ENCODE measurements around the gene PITX1.

PITX1 gene

DNA sequence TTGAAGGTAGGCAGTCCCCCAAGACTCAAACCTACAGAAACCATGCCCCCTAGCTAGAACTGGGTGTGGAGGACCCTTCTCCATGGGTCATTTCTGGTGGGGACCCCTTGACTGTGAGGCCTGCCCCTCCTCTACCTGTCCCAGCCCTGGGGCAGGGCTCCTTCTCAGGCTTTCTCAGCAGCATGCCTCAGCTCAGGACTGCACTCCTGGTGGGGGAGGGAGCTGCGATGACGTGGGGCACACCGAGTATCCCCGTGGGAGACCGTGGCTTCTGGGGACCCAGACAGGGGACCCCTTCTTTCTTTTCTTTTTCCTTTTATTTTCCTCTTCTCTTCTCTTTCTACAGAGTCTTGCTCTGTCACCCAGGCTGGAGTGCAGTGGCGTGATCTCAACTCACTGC, 27.0 kb upstream of the PITX1 start:
- FAIRE-seq = no peak

DNA sequence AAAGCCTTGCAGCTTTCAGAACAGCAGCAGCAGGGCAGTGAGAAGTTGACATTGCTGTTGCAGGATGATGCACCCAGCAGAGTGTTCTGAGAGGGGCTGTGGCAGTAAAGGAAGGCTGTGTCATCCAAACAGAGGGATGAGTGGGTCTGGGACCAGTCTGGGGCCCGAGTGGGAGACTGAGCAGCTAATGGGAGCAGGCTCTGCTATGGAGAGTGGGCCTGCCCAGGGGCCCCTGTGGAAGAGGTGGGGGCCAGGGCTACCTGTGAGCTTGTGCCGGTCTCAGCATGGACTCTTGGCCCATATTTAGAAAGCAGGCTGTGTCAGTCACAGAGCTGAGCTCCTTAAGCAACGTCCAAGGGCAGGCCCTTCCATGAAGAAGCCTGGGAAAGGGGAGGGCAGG, 26.0 kb upstream of the PITX1 start:
- FAIRE-seq = no peak

DNA sequence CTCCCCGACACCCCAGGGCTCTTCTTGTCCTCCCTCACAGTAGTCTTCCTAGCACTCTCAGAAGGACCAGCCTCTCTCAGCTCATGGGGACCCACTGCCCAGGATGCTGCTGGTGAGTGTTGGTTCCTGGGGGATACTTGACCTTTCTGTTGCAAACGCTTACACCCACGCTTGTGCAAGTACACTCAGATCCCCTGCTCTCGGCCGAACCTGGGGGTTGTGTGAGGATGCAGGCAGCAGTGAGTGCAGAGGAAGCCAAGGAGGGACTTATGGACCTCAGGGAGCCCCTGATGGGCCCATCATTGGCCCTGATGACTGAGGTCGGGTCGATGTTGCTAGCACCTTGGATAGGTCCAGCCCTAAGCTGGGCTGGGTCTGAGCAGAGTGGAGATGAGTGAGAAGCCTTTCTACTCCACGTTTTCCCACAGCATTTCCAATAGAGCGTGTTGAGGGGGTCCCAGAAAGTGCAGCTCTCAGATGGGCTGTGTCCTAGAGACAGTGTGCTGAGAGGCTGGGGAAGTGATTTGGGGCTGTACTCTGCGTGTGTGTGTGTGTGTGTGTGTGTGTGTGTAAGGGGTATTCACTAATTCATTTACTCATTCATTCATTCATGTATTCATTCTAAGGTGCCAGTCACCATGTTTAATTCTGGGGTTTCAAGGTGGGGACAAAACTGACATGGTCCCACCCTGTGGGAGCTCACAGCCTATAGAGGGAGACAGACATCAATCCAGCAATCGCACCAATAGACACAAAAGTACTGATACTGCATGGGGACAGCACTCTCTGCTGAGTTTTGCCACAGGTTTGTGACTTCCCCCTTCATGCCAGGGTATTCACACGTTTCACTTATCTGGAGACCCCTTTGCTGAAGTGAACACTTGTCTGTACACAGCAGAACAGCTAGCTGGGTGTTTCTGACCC, 25.2 kb upstream of the PITX1 start:
- FAIRE-seq = no peak

DNA sequence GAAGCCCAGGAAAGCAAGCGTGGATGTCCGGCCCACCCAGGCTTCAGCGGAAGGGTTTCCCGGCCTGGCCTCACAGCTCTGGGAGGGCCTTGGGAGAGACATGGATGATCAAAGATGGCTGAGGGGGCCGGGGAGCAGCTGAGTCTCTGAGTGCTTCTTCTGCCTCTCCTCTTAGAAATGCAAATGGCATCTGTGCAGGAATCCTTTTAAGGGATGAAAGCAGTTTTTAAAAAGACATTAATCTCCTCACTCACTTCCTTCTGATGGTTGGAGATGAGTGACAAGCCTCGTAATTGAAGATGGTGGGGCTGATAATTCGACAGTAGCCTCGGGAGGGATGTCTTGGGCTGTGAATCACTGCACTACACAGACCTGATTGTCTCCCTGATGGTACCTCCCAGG, 24.3 kb upstream of the PITX1 start:
- no peak for FAIRE-seq

DNA sequence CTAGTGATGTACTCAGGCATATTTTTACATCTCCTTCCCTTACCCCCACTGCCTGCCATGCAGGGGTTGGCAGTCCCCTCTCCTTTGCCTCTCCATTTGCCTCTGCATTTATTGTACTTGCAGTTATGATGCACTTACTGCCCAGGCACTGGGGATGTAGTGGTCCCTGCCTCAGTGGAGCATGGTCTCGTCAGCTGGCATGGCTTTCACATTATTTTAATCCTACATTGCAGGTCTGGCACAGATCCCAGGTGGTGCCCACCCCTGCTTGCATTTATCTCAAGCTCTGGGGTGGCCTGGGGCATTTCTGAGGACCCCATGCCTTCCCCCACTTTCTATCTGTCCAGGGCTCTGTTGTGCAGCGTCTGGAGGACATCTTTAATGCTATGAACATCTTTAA, 23.2 kb upstream of the PITX1 start:
- no peak for FAIRE-seq

DNA sequence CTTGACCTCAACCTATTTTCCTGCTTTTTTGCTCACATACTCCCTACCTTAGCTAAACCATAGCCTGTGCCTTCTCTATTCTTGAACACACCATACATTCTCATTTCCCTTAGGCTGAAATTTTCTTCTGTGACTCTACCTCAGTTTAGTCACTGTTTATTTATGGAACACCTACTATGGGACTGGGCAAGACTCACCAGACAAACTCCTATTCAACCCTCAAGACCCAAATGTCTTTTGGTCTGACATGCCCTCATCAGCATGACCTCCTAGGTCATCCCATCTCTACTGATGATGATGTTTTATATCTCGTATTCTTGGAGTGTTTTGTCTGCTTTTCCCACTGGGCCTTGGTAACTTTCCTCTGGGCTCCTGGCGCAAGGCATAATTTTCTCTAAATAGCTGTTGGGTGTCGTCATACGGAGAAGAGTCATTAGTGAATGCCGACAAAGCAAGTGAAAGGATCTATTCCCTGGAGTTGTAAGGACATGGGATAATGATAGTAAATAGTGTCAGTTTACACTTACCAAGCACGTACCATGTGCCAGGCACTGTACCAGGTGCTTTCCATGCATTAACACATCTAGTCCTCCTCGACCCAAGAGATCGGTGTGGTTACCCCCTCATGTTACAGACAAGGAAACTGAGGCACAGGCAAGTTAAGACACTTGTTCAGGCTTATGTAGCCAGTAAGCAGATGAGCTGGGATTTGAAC, 22.4 kb upstream of the PITX1 start:
- no peak for FAIRE-seq

DNA sequence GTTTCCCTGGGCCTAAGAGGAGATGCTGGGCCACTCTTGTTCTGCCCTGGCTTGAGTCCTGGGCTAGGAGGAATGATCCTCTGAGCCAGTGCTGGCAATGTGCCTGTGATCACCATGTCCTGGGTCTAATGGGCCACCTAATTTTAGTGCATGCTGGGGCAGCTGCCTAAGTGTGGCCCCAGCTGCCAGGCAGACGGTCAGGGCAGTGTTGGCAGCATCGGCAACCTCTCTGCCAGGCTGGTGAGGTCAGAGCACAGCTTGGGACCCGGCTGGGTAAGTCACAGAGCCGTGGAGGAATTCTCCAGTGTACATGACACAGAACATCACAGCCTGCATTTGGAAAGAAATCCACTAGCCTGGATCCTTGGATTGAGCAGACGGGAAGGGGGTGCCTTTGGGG, 21.4 kb upstream of the PITX1 start:
- FAIRE-seq = no peak

DNA sequence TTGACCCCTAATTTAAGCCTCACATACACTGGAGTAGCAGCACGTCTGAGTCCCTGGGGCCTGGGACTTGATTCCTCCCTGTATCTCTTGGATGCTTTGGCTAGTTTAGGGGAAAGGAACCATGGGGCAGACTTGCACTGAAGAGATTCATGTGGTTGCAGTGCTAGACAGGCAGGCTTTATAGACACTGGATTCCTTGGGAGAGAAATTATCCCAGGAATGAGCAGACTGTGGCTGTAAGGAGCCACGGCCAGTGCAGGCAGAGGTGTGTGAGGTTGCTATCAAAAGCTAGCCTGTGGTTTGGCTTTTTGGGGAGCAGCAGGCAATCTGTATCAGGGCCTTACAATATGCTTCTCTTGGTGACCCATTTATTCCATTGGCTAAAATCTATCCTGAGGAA, 20.5 kb upstream of the PITX1 start:
- FAIRE-seq = no peak

DNA sequence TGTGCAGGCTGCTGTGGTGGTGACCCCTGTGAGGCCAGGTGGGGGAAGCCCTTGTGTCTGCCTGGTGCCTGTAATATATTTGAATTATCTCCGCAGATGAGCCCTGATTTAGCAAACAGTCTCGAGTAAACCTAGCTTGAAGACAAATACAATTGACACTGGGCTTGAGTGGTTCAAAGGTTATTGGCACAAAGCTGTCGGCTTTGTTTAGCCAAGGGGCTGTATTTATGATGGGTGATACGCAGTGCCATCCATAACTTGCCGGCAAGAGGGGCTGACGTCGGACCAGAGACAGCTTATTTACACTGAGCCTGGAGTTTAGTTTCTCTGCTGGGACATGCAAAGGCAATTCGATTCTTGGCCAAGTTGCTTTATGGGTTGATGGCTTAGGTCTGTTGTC, 20.0 kb upstream of the PITX1 start:
- FAIRE-seq = no peak

DNA sequence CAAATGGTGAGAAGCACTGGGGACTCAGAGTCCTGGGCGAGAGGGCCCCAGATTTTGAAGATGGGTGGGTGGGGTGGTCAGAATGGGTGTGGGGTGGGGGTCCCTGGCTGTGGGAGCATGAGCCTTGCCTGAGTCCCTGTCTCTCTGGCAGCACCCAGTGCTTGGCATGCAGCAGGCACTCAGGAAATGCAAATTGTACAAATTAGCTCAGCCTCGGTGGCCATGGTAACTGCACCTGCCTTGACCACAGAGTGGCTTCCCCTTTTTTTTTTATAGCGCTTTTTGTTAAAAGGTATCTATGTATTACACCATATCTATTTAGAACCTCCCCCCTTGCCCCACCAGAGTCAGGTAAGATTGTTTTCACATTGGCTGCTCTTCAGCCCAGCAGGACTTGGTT, 19.2 kb upstream of the PITX1 start:
- no peak for FAIRE-seq

DNA sequence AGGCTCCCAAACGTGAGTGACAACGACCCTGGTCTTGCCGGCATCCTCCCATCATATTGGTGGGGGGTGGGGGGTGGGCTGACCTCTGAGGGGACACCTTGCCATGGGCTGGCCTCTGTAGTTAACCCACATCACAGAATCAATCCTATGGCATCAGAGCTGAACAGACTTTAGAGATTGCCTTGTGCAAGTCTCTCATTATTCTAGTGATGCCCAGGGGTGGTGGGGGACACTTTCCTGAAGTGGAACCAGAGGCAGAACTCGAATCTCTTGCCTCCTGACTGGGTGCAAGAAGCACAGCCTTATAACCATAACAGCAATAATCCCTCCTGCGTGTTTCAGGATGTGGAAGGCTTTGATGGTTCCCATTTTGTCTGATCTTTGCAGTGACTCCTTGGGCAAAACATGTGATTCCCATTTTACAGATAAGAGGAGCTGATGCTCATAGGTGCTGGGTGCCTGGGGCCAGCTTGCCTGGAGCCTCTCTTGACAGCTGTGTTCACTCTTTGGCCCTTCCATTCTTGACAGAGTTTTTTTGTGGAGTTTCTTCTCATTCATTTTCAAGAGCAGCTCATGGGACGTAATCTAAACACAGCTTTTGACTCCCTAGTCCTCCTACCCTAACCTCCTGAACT, 18.6 kb upstream of the PITX1 start:
- no peak for FAIRE-seq

DNA sequence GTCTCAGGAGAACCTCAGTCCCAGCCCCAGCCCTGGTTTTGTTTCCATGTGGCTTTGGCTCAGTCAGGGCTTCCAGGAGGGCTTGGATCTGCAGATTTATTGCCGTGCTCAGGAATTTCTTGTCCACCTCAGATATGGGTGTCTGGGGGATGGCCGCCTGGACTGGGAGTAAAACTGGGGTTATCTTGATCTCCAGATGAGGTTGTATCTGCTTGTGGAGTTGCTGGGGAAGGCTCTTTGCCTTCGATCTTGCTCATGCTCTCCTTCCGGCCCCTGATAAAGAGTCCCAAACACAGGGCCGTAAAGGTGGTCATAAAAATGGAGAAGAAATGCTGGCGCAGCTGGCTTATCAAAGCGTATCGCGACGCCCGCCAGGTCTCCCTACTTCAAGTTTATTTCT, 17.8 kb upstream of the PITX1 start:
- no peak for FAIRE-seq

DNA sequence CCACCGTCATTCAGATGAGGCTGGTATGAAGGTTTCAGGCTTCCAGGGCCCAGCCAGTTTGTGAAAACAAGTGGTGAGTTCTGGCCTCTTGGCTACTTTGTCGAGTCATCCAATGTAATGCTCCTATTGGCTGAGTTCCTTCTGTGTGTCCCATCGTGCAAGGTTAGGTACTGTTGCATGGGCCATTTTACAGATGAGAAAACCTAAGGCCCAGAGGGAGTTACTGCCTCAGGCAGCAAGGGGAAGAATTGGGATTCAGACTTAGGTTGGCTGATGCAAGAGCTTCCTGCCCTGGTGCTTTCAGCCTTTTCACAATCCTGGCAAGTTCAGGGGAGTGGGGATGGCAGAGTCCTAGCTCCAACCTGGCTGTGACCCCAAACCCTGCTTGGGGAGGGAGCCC, 17.4 kb upstream of the PITX1 start:
- no peak for FAIRE-seq

DNA sequence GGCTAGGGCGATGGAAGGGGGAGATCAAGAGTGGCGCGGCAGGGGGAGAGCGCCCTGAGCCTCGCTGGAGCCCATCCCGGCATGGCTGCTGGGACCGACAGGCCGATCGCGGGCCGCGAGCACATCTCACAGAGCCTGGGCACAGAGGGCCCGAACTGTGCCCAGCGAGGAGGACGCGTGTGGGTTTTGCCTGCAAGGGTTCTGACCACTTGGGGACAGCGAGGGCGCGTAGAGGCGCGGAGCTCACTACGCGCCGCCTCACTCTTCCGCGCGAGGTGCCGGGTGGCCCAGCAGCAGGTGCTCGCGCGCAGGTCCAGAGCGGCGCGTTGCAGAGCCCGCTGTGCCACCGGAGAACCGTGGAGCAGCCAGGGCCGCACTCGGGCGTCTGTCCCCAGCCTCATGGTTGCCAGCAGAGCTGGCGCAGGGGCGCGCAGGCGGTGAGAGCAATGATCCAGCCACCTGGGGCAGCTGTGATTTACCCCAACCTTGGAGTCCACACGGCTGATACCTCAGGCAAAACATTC, 16.3 kb upstream of the PITX1 start:
- FAIRE-seq = no peak

DNA sequence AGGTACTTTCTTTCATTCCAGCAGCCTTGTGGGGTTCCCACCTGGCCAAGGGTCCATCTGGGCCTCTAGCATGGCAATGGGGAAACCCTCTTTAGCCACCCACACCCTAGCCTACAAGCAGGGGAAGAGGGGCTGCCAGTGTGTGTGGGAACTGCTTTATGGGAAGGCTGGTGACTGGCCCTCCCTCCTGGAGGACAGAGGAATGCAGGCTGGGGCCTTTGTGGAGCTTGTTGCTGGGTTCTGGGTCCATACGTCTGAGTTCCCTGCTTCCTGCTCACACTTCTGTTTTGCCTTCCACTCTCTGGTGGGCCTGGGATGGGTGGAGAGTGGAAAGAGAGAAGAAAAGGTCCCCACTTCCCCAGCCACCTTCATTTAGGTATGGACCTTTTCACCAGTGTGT, 14.9 kb upstream of the PITX1 start:
- FAIRE-seq = no peak

DNA sequence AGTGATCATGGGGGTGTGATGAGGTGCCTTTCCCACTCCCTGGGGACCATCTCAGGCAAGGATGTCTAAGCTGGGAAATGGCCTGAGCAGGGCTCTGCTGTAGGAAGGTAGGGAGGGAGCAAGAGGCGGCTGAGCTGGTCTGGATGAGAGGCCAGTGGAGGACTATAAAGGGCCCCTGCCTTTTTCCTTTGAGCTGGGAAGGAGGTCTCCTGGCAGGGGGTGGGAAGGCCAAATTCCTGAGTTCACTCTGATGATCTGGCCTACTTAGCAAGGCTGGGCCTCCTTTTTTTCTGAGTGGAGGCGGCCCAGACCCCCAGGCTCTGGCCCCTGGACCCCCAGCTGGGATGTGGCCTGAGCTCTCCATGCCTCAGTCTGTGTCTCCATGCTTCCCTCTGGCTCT, 14.3 kb upstream of the PITX1 start:
- FAIRE-seq = no peak

DNA sequence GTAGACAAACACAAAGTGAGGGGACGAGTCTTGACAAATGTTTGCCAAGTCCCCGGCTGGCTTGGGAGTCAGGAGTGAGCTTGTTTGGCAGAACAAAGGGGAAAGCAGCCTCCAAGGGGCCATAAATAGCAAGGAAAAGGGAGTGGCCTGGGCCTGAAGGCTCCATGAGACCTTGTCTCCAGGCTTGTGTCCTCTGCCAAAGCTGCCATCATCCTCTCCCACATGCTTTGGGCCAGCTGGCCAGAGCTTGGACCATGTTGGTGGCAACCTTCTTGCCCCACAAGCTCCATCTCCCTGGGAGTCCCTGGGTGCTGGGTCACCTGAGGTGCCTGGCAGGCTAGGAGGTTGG, 13.3 kb upstream of the PITX1 start:
- no peak for FAIRE-seq

DNA sequence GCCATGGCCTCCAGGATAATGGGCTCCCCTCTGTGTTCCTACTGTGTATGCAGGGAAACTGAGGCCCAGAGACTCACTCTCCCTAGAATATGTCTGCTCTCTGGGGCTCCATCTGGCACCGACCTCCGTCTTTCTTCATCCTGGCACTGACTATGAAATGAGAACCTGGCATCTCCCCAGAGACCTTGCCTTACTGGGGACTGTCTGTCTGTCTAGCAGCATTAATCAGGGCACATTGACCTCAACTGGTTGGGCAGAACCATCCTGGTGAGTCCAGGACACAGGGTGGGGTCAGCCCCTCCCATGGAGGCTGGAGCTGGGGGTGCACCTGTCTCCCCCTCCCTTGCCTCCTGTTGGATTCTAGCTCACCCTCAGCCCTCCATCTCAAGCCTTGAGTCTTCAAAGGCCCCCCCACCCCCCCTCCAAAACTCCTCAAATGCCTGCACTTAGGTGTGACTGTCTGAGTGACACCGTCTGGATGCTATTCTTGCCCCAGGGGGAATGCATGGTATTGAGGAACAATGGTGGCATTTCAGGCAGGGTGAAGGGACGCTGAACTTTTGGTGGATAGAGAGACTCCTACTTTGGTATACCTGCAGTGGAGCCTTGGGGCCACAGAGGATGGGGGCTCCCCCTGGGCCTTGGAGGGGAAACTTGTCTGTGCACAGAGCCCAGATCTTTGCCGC, 12.8 kb upstream of the PITX1 start:
- no peak for FAIRE-seq

DNA sequence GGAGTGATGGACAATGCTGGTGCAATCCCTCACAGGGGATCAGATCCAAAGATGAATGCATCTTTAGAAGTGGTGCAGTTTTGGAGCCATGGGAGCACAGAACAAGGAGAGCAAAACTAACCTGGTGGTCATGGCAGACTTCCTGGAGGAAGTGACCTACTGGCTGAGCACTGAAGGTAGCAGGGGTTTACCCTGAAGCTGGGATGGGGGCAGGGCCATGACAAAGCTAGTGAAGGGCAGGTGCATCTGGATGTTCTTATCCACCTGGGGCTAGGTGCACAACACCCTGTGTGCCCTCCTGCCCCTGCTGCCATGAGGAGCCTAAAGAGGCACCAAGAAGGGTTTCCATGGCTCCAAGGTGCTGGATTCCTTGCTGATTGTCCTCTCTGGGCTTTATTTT, 11.5 kb upstream of the PITX1 start:
- no peak for FAIRE-seq

DNA sequence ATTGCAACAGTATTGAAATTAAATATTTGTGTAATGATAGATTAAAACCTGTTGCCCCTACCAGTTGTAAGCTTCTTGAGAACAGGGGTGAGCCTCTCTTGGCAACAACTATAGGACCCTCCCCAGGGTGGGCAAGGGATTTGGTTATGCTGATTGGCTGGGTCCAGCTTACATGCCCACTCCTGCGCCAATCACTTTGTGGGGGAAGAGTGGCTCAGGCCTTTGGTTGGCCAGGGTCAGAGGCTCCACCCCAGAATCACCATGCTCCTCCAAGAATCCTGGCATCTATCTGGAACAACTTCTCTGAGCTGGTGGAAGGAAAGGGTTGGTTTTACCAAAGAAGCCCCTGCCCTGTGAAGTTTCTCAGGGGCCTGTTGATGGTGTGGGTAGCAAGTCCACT, 8.6 kb upstream of the PITX1 start:
- no peak for FAIRE-seq

DNA sequence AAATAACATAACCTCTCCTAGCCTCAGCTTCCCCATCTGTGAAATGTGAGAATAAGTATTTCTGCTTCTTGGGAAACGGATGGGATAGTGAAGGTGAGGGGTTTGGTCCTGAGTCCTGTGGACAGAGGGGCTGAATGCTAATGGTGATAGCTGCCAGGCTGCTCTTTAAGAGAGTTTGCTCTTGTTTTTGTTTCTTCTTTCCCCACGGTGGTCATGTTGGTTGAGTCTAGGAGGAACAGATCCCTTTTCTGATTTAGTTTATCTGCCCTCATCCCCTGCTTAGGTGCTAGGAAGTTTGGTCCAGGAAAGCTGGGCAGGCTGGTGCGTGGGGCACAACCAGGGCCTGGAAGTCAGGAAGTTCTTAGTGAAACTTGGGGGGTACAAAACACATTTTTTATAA, 7.7 kb upstream of the PITX1 start:
- FAIRE-seq = no peak

DNA sequence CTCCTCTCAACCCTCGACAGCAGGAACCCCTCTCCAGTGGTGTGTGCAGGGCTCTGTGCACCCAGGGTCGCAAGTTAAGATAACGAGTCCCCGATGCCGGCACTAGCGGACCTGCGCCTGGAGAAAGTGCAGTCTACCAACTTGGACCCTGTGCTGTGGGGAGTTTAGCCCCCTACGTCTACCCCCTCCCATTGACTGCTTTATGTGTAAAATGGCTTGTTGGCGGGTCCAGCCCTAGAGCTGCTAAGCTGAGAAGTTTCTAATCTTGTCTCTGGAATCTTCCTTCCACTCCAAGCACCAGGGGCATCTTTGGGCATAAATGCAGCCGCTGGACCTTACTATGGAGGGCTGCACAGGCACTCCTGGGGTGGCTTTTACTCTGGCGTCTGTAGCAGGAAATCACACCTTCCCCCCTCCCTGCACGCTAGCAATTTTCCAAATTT, 7.1 kb upstream of the PITX1 start:
- FAIRE-seq = no peak

All from colon (tissue), 2 donors.